Neural cell (in vitro differentiated cells): Measurements from ENCODE around the gene P2RY8. TPM values are rescaled to one million over a fixed set of nuclear protein-coding genes. Genes with fewer than 3 reads are reported as not detected.

Experiments
- H2AFZ ChIP-seq: fragments of 200-600, 300-800 bp; sonication (generic), shearing (Covaris generic); 2 replicates; pipeline ENCODE4 v1.6.0; 2014; ENCODE audit warnings: low read depth, mild to moderate bottlenecking, antibody characterized with exemption, low read length, moderate library complexity
- H3F3A ChIP-seq: fragments of 200-600 bp; shearing (Covaris generic); 2 replicates; pipeline ENCODE4 v1.6.1; 2016; ENCODE audit warnings: mild to moderate bottlenecking, moderate library complexity, mixed read lengths, antibody characterized with exemption, low read length; ENCODE audit not compliant: insufficient read depth, poor library complexity, severe bottlenecking
- H3K27ac ChIP-seq: fragments of 200-600, 300-800 bp; sonication (generic), shearing (Covaris generic); 2 replicates; pipeline ENCODE4 v1.5.1; 2014; ENCODE audit warnings: mild to moderate bottlenecking, low read length, moderate library complexity
- H3K27me3 ChIP-seq: fragments of 300-800, 200-600 bp; sonication (generic), shearing (Covaris generic); 2 replicates; pipeline ENCODE4 v1.6.0; 2014; ENCODE audit warnings: mild to moderate bottlenecking, low read depth, low read length, moderate library complexity; ENCODE audit not compliant: insufficient read depth
- H3K36me3 ChIP-seq: fragments of 300-800, 200-600 bp; sonication (generic), shearing (Covaris generic); 2 replicates; pipeline ENCODE4 v1.5.1; 2014; ENCODE audit warnings: mild to moderate bottlenecking, antibody characterized with exemption, low read length, moderate library complexity; ENCODE audit not compliant: insufficient read depth
- H3K4me2 ChIP-seq: fragments of 300-800, 200-600 bp; sonication (generic), shearing (Covaris generic); 2 replicates; pipeline ENCODE4 v1.6.0; 2014; ENCODE audit warnings: mild to moderate bottlenecking, low read length
- H3K4me3 ChIP-seq: fragments of 300-800, 200-600 bp; sonication (generic), shearing (Covaris generic); 2 replicates; pipeline ENCODE4 v1.5.1; 2014; ENCODE audit warnings: mild to moderate bottlenecking, low read length, moderate library complexity
- H3K79me2 ChIP-seq: fragments of 200-600 bp; shearing (Covaris generic); replicated peaks from 2 replicates; pipeline ENCODE4 v1.6.0; 2014; ENCODE audit warnings: mild to moderate bottlenecking, low read length, moderate library complexity; ENCODE audit not compliant: insufficient read depth
- H3K9ac ChIP-seq: fragments of 300-800, 200-600 bp; sonication (generic), shearing (Covaris generic); 2 replicates; pipeline ENCODE4 v1.6.1; 2016; ENCODE audit warnings: mild to moderate bottlenecking, low read length, mixed read lengths
- H3K9me2 ChIP-seq: fragments of 200-600 bp; shearing (Covaris generic); 2 replicates; pipeline ENCODE4 v1.6.1; 2016; ENCODE audit warnings: mild to moderate bottlenecking, low read length, mixed read lengths; ENCODE audit not compliant: insufficient read depth
- H3K9me3 ChIP-seq: fragments of 200-600, 300-800 bp; sonication (generic), shearing (Covaris generic); 2 replicates; pipeline ENCODE4 v1.6.1; 2016; ENCODE audit warnings: mild to moderate bottlenecking, mixed run types, low read length, moderate library complexity, mixed read lengths
- H4K20me1 ChIP-seq: fragments of 200-600 bp; shearing (Covaris generic); 2 replicates; pipeline ENCODE4 v1.6.1; 2016; ENCODE audit warnings: mild to moderate bottlenecking, mixed run types; ENCODE audit not compliant: insufficient read depth
- EP300 ChIP-seq: fragments of 450-650 bp; conservative IDR thresholded peaks from 2 replicates; pipeline ENCODE4 v1.6.1; 2014; ENCODE audit warnings: antibody characterized with exemption, mild to moderate bottlenecking, moderate library complexity; ENCODE audit not compliant: poor library complexity, severe bottlenecking
- EZH2 ChIP-seq: fragments of 200-600, 300-800 bp; shearing (Covaris generic), sonication (generic); IDR thresholded peaks from 2 replicates; pipeline ENCODE4 v1.6.1; 2014; ENCODE audit warnings: antibody characterized with exemption, low read length, borderline replicate concordance, mild to moderate bottlenecking; ENCODE audit not compliant: insufficient read depth, poor library complexity, severe bottlenecking
- MXI1 ChIP-seq: fragments of 450-650 bp; conservative IDR thresholded peaks from 2 replicates; pipeline ENCODE4 v1.6.1; 2014; ENCODE audit warnings: antibody characterized with exemption, mild to moderate bottlenecking; ENCODE audit not compliant: poor library complexity, severe bottlenecking
- POLR2AphosphoS5 ChIP-seq: IDR thresholded peaks from 2 replicates; pipeline ENCODE4 v1.6.1; 2012
- RAD21 ChIP-seq: fragments of 450-650 bp; conservative IDR thresholded peaks from 2 replicates; pipeline ENCODE4 v1.6.1; 2014; ENCODE audit warnings: antibody characterized with exemption, mild to moderate bottlenecking, moderate library complexity
- SMC3 ChIP-seq: fragments of 450-650 bp; conservative IDR thresholded peaks from 2 replicates; pipeline ENCODE4 v1.6.1; 2014; ENCODE audit warnings: antibody characterized with exemption, mild to moderate bottlenecking, moderate library complexity; ENCODE audit not compliant: poor library complexity
- TAF1 ChIP-seq: IDR thresholded peaks from 2 replicates; pipeline ENCODE4 v1.6.1; 2012; ENCODE audit warnings: low read depth
- polyA plus RNA-seq: library from polyadenylated mRNA; depleted of rRNA; stranded (reverse); fragments of >200 nt; gene quantifications from 2 replicates; pipeline ENCODE4 v1.2.3, GENCODE V29; 2014
- TF ChIP-seq, protein P1 (sequence below): IDR thresholded peaks from 2 replicates; pipeline ENCODE4 v1.6.1; 2012; ENCODE audit warnings: borderline replicate concordance
- TF ChIP-seq, protein P2 (sequence below): fragments of 450-650 bp; IDR thresholded peaks from 2 replicates; pipeline ENCODE4 v1.5.1; 2014; ENCODE audit warnings: antibody characterized with exemption, mild to moderate bottlenecking, moderate library complexity; ENCODE audit not compliant: poor library complexity, severe bottlenecking

Gene P2RY8
- polyA plus RNA-seq, 1 donor from 2014 or later = not detected

DNA sequence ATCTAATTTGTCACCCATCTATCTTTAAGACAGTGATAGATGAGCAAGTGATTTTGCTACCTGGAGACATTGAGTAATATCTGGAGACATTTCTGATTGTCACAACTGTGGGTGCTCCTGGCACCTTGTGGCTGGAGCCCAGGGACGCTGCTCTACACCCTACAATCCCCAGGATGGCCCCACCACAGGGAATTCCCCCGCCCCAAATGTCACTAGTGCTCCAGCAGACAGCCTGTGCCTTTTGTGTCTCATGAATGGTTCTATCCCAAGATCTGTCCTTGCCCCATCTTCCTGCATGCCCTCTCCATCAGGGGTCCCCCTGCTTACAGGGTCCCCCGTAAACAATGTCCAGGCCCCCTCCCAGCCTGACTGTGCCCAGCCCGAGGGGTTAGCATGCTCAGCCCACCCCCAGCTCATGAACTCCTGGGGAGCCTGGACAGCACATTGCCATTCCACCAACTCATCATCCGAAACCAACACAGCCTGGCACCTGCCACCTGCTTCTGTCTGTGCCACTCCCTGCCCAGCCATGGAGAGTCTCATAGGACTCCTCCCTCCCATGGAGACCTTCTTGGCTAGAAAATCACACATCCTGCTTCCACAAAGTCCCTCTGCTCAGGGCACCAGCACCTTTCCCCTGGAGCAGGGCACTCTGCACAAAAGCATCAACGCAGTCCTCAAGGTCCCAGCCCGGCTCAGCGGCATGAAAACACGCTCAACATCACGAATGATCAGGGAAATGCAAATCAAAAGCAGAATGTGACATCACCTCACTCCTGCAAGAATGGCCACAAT, 5.7 kb downstream of the P2RY8 start:
- Histone ChIP-seq H3K4me2 (no peak overlapping the region), H3K79me2 (no peaks in the 10 kb centered on the region), H3K36me3 (no peaks in the 10 kb centered on the region), H3K9ac (no peak overlapping the region), H3K27ac (no peak overlapping the region), H3K27me3 (no peaks in the 10 kb centered on the region), H3K4me3 (no peak overlapping the region), H3K9me3 (no peaks in the 10 kb centered on the region), H3K9me2 (no peaks in the 10 kb centered on the region), H2AFZ (no peak overlapping the region), H4K20me1 (no peaks in the 10 kb centered on the region), H3F3A (no peaks in the 10 kb centered on the region)
- TF ChIP-seq TAF1 (no peak), RAD21 (no peak), SMC3 (no peak), EP300 (no peak), EZH2 (no peak), MXI1 (no peak), POLR2AphosphoS5 (no peak)
- TF ChIP-seq, protein P1, sequence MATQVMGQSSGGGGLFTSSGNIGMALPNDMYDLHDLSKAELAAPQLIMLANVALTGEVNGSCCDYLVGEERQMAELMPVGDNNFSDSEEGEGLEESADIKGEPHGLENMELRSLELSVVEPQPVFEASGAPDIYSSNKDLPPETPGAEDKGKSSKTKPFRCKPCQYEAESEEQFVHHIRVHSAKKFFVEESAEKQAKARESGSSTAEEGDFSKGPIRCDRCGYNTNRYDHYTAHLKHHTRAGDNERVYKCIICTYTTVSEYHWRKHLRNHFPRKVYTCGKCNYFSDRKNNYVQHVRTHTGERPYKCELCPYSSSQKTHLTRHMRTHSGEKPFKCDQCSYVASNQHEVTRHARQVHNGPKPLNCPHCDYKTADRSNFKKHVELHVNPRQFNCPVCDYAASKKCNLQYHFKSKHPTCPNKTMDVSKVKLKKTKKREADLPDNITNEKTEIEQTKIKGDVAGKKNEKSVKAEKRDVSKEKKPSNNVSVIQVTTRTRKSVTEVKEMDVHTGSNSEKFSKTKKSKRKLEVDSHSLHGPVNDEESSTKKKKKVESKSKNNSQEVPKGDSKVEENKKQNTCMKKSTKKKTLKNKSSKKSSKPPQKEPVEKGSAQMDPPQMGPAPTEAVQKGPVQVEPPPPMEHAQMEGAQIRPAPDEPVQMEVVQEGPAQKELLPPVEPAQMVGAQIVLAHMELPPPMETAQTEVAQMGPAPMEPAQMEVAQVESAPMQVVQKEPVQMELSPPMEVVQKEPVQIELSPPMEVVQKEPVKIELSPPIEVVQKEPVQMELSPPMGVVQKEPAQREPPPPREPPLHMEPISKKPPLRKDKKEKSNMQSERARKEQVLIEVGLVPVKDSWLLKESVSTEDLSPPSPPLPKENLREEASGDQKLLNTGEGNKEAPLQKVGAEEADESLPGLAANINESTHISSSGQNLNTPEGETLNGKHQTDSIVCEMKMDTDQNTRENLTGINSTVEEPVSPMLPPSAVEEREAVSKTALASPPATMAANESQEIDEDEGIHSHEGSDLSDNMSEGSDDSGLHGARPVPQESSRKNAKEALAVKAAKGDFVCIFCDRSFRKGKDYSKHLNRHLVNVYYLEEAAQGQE = no peak
- TF ChIP-seq, protein P2, sequence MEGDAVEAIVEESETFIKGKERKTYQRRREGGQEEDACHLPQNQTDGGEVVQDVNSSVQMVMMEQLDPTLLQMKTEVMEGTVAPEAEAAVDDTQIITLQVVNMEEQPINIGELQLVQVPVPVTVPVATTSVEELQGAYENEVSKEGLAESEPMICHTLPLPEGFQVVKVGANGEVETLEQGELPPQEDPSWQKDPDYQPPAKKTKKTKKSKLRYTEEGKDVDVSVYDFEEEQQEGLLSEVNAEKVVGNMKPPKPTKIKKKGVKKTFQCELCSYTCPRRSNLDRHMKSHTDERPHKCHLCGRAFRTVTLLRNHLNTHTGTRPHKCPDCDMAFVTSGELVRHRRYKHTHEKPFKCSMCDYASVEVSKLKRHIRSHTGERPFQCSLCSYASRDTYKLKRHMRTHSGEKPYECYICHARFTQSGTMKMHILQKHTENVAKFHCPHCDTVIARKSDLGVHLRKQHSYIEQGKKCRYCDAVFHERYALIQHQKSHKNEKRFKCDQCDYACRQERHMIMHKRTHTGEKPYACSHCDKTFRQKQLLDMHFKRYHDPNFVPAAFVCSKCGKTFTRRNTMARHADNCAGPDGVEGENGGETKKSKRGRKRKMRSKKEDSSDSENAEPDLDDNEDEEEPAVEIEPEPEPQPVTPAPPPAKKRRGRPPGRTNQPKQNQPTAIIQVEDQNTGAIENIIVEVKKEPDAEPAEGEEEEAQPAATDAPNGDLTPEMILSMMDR = no peak

GRCh38 chrX:1529756-1530155, 7.2 kb downstream of the P2RY8 start:
- H3K36me3 ChIP-seq = no peaks in the 10 kb centered on the region
- H3K9ac ChIP-seq = no peak overlapping the region
- H3K79me2 ChIP-seq = no peaks in the 10 kb centered on the region
- H3K4me3 ChIP-seq = no peak overlapping the region
- H3K9me2 ChIP-seq = no peaks in the 10 kb centered on the region
- no peaks in the 10 kb centered on the region for H3F3A ChIP-seq
- H3K4me2 ChIP-seq = no peak overlapping the region
- no peaks in the 10 kb centered on the region for H3K9me3 ChIP-seq
- H2AFZ ChIP-seq = no peak overlapping the region
- TF ChIP-seq RAD21 (no peak), TAF1 (no peak), SMC3 (no peak), EZH2 (no peak), EP300 (no peak), MXI1 (no peak), POLR2AphosphoS5 (no peak)
- TF ChIP-seq, protein P1 = no peak
- TF ChIP-seq, protein P2 = no peak
- H3K27ac ChIP-seq = no peak overlapping the region
- H3K27me3 ChIP-seq = no peaks in the 10 kb centered on the region
- no peaks in the 10 kb centered on the region for H4K20me1 ChIP-seq
